ENCODE results near the gene BCKDHB. TPM values are rescaled to one million over a fixed set of nuclear protein-coding genes. Genes with fewer than 3 reads are reported as not detected.
"Not testable (repeated sequence)": the region's sequence is repeated elsewhere in the genome, so short reads cannot be mapped to it uniquely, and the experiment has no call there.

BCKDHB gene
- total RNA-seq, 2 donors from 2014 or later = 19.0 to 33.0 TPM

GRCh38 chr6:80233958-80234357 lies 127.5 kb downstream of the BCKDHB start:
- Histone ChIP-seq H3K27me3 (replicated peaks; ENCODE audit: insufficient read depth) (no peaks in the 10 kb centered on the region), H3K9me3 (no peaks in the 10 kb centered on the region), H3K27ac (no peak overlapping the region), H3K4me1 (replicated peaks) (no peaks in the 10 kb centered on the region), H3K36me3 (no peaks in the 10 kb centered on the region), H3K4me3 (no peak overlapping the region)
- intact Hi-C loops (cut with DNase I) = no loop called here
- WGBS = 92% methylated on average over 5 of the region's 5 CpGs
- no peak for DNase-seq (ENCODE audit: low spot score)
- TF ChIP-seq POLR2AphosphoS5 (IDR thresholded peaks at IDR 0.05) (no peak), POLR2A (IDR thresholded peaks at IDR 0.05) (no peak), CTCF (IDR thresholded peaks at IDR 0.05) (no peak)

GRCh38 chr6:80234401-80234800 lies 127.9 kb downstream of the BCKDHB start:
- 77% methylated on average over 2 of the region's 2 CpGs for WGBS
- intact Hi-C loops (cut with DNase I) = no loop called here
- TF ChIP-seq POLR2A (IDR thresholded peaks at IDR 0.05) = no peak
- TF ChIP-seq POLR2AphosphoS5 (IDR thresholded peaks at IDR 0.05) = no peak

GRCh38 chr6:80234908-80235307 lies 128.4 kb downstream of the BCKDHB start:
- intact Hi-C loops (cut with DNase I) = no loop called here
- DNase-seq (ENCODE audit: low spot score) = no peak
- no peaks in the 10 kb centered on the region for H3K36me3 ChIP-seq
- H3K27ac ChIP-seq = no peak overlapping the region
- TF ChIP-seq POLR2AphosphoS5 (IDR thresholded peaks at IDR 0.05) = no peak
- no peak for TF ChIP-seq POLR2A (IDR thresholded peaks at IDR 0.05)
- TF ChIP-seq CTCF (IDR thresholded peaks at IDR 0.05) = no peak
- H3K27me3 ChIP-seq (replicated peaks; ENCODE audit: insufficient read depth) = no peaks in the 10 kb centered on the region
- no peaks in the 10 kb centered on the region for H3K4me1 ChIP-seq (replicated peaks)
- H3K4me3 ChIP-seq = no peak overlapping the region
- WGBS = 93% methylated on average over 1 of the region's 1 CpG
- no peaks in the 10 kb centered on the region for H3K9me3 ChIP-seq

More at GRCh38 chr6:80234401-80234800, 127.9 kb downstream of the BCKDHB start:
- Histone ChIP-seq H3K36me3 (no peaks in the 10 kb centered on the region), H3K4me1 (replicated peaks) (no peaks in the 10 kb centered on the region), H3K9me3 (no peaks in the 10 kb centered on the region), H3K27ac (no peak overlapping the region), H3K4me3 (no peak overlapping the region), H3K27me3 (replicated peaks; ENCODE audit: insufficient read depth) (no peaks in the 10 kb centered on the region)
- DNase-seq (ENCODE audit: low spot score) = no peak

GRCh38 chr6:80235647-80236046 lies 129.2 kb downstream of the BCKDHB start:
- 87% methylated on average over 1 of the region's 1 CpG for WGBS
- Histone ChIP-seq H3K27me3 (replicated peaks; ENCODE audit: insufficient read depth) (no peaks in the 10 kb centered on the region), H3K36me3 (no peaks in the 10 kb centered on the region), H3K4me1 (replicated peaks) (no peaks in the 10 kb centered on the region), H3K27ac (no peak overlapping the region), H3K4me3 (no peak overlapping the region), H3K9me3 (no peaks in the 10 kb centered on the region)
- TF ChIP-seq POLR2AphosphoS5 (IDR thresholded peaks at IDR 0.05) (no peak), CTCF (IDR thresholded peaks at IDR 0.05) (no peak), POLR2A (IDR thresholded peaks at IDR 0.05) (no peak)
- intact Hi-C loops (cut with DNase I) = no loop called here
- DNase-seq (ENCODE audit: low spot score) = no peak

- DNase-seq (ENCODE audit: low spot score); H3K4me3 ChIP-seq; H3K4me1 ChIP-seq (replicated peaks); H3K27me3 ChIP-seq (replicated peaks; ENCODE audit: insufficient read depth); intact Hi-C loops (cut with DNase I); H3K27ac ChIP-seq; H3K9me3 ChIP-seq; H3K36me3 ChIP-seq: not testable (repeated sequence)
- WGBS = 98% methylated on average over 2 of the region's 2 CpGs
Observed at GRCh38 chr6:80238754-80239153, 132.3 kb downstream of the BCKDHB start.

GRCh38 chr6:80245043-80245442 lies 138.6 kb downstream of the BCKDHB start:
- H3K4me3 ChIP-seq = no peak overlapping the region
- H3K27ac ChIP-seq = no peak overlapping the region
- no peaks in the 10 kb centered on the region for H3K4me1 ChIP-seq (replicated peaks)
- no peak for TF ChIP-seq POLR2A (IDR thresholded peaks at IDR 0.05)
- TF ChIP-seq POLR2AphosphoS5 (IDR thresholded peaks at IDR 0.05) = no peak
- TF ChIP-seq CTCF (IDR thresholded peaks at IDR 0.05) = no peak
- intact Hi-C loops (cut with DNase I) = no loop called here
- no peaks in the 10 kb centered on the region for H3K36me3 ChIP-seq
- no peaks in the 10 kb centered on the region for H3K9me3 ChIP-seq
- no peaks in the 10 kb centered on the region for H3K27me3 ChIP-seq (replicated peaks; ENCODE audit: insufficient read depth)
- no peak for DNase-seq (ENCODE audit: low spot score)
- 77% methylated on average over 2 of the region's 2 CpGs for WGBS

Data from prostate gland (tissue), 2 donors.